Measurements from ENCODE around the gene TLCD3A. TPM values are rescaled to one million over a fixed set of nuclear protein-coding genes. Genes with fewer than 3 reads are reported as not detected.

The TLCD3A gene
- total and polyA plus RNA-seq, 9 of the 15 experiments (the other 6 are each of a cell fraction or from before 2014, with no cell fraction given), result 1.3 to 13.5 (median 7.3) TPM

DNA sequence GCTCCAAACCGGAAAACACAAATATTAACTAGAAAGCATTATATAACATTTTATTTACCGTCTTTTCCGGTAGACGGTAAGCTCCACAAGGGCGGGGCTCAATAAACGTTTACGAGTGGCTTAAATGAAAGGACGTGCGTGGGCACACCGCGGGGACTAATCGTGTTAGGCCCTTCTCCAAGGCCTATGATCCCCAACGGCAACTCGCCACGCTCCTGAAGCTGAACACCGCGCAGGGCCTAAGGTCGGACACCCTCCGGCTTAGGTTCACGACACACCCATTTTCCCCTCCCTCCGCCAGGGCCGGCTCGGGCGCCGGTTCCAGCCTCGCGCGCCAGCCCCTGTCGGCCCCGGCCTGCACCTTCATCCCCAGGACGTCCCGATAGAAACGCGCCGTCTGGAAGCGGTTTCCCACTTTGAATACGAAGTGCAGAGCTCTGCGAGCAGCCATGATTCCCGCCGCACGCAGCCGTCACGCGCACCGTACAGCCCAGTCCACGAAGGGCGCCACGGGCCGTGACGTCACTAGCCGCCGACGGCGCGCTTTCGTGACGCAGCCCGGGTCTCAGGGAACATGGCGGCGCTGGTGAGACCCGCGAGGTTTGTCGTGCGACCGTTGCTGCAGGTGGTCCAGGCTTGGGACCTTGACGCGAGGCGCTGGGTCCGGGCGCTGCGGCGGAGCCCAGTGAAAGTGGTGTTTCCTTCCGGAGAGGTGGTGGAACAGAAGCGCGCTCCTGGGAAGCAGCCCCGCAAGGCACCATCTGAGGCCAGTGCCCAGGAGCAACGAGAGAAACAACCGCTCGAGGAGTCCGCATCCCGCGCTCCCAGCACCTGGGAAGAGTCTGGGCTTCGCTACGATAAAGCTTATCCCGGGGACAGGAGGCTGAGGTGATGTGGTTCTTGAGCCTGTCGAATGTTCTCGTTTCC lies 49.7 kb downstream of the TLCD3A start, which contains the start of the genes GLOD4 and MRM3 (continued):
- TF ChIP-seq, protein P1, sequence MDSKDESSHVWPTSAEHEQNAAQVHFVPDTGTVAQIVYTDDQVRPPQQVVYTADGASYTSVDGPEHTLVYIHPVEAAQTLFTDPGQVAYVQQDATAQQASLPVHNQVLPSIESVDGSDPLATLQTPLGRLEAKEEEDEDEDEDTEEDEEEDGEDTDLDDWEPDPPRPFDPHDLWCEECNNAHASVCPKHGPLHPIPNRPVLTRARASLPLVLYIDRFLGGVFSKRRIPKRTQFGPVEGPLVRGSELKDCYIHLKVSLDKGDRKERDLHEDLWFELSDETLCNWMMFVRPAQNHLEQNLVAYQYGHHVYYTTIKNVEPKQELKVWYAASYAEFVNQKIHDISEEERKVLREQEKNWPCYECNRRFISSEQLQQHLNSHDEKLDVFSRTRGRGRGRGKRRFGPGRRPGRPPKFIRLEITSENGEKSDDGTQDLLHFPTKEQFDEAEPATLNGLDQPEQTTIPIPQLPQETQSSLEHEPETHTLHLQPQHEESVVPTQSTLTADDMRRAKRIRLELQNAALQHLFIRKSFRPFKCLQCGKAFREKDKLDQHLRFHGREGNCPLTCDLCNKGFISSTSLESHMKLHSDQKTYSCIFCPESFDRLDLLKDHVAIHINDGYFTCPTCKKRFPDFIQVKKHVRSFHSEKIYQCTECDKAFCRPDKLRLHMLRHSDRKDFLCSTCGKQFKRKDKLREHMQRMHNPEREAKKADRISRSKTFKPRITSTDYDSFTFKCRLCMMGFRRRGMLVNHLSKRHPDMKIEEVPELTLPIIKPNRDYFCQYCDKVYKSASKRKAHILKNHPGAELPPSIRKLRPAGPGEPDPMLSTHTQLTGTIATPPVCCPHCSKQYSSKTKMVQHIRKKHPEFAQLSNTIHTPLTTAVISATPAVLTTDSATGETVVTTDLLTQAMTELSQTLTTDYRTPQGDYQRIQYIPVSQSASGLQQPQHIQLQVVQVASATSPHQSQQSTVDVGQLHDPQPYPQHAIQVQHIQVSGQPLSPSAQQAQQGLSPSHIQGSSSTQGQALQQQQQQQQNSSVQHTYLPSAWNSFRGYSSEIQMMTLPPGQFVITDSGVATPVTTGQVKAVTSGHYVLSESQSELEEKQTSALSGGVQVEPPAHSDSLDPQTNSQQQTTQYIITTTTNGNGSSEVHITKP (IDR thresholded peaks at IDR 0.05; ENCODE audit: partially characterized antibody), result peak; percentile 14
- TF ChIP-seq RCOR1 (IDR thresholded peaks at IDR 0.05; ENCODE audit: borderline replicate concordance in 1 of 2, low read depth in 2 of 2, low read length in 2 of 2) (0 out of 4 replicates have a peak, but pooled peaks of 1 of the 2 experiments have one; percentile 7), ZNF699 (CRISPR knock-in tag; IDR thresholded peaks at IDR 0.05; ENCODE audit: insufficient replicate concordance) (no peak), BDP1 (IDR thresholded peaks at IDR 0.05; ENCODE audit: insufficient read depth, insufficient read length) (no peak), HDAC2 (IDR thresholded peaks at IDR 0.05) (peak; percentile 62), NEUROD1 (IDR thresholded peaks at IDR 0.05; ENCODE audit: borderline replicate concordance, low read depth, low read length, partially characterized antibody) (no peak), TOE1 (IDR thresholded peaks at IDR 0.05; ENCODE audit: borderline replicate concordance) (peak; percentile 70; the same call in 1 of the 2 replicates), TOE1 (CRISPR knock-in tag; IDR thresholded peaks at IDR 0.05; ENCODE audit: borderline replicate concordance, low read depth) (no peak), SNIP1 (IDR thresholded peaks at IDR 0.05; ENCODE audit: low read depth) (no peak), BRD9 (IDR thresholded peaks at IDR 0.05; ENCODE audit: low read depth, partially characterized antibody) (no peak), GATAD2A (IDR thresholded peaks at IDR 0.05) (0 out of 2 replicates have a peak, but pooled peaks have one; percentile 37)
- TF ChIP-seq, protein P2, sequence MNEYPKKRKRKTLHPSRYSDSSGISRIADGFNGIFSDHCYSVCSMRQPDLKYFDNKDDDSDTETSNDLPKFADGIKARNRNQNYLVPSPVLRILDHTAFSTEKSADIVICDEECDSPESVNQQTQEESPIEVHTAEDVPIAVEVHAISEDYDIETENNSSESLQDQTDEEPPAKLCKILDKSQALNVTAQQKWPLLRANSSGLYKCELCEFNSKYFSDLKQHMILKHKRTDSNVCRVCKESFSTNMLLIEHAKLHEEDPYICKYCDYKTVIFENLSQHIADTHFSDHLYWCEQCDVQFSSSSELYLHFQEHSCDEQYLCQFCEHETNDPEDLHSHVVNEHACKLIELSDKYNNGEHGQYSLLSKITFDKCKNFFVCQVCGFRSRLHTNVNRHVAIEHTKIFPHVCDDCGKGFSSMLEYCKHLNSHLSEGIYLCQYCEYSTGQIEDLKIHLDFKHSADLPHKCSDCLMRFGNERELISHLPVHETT (CRISPR knock-in tag; conservative IDR thresholded peaks at IDR 0.05 in 1 of 2, IDR thresholded peaks at IDR 0.05 in 1 of 2), result 0 out of 4 replicates have a peak, but pooled peaks of 1 of the 2 experiments have one; percentile 55
- TF ChIP-seq, protein P3, sequence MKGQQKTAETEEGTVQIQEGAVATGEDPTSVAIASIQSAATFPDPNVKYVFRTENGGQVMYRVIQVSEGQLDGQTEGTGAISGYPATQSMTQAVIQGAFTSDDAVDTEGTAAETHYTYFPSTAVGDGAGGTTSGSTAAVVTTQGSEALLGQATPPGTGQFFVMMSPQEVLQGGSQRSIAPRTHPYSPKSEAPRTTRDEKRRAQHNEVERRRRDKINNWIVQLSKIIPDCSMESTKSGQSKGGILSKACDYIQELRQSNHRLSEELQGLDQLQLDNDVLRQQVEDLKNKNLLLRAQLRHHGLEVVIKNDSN (CRISPR knock-in tag; IDR thresholded peaks at IDR 0.05), result peak; percentile 70
- TF ChIP-seq, protein P4, sequence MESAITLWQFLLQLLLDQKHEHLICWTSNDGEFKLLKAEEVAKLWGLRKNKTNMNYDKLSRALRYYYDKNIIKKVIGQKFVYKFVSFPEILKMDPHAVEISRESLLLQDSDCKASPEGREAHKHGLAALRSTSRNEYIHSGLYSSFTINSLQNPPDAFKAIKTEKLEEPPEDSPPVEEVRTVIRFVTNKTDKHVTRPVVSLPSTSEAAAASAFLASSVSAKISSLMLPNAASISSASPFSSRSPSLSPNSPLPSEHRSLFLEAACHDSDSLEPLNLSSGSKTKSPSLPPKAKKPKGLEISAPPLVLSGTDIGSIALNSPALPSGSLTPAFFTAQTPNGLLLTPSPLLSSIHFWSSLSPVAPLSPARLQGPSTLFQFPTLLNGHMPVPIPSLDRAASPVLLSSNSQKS (CRISPR knock-in tag; IDR thresholded peaks at IDR 0.05), result no peak

Data from K562 (cell line).